Ovary (tissue), 9 donors: ENCODE results near the gene PKNOX1. TPM values are rescaled to one million over a fixed set of nuclear protein-coding genes. Genes with fewer than 3 reads are reported as not detected.
"Not testable (repeated sequence)": the region's sequence is repeated elsewhere in the genome, so short reads cannot be mapped to it uniquely, and the experiment has no call there.

Source experiments
- DNase-seq, 5 donors: peaks; one replicate each; pipeline ENCODE4 v3.0.0-alpha.2; 2019 to 2020
- H3K27ac ChIP-seq, 2 donors: fragments of 200-600 bp; one replicate each; pipeline versions ENCODE4 v1.5.1 to v1.8.0; 2019 to 2022
- H3K27me3 ChIP-seq: fragments of 200-600 bp; one replicate; pipeline ENCODE4 v1.8.0; 2022
- H3K36me3 ChIP-seq: fragments of 200-600 bp; sonication (generic); one replicate; pipeline ENCODE4 v1.5.1; 2019
- H3K4me1 ChIP-seq: one replicate; pipeline ENCODE4 v1.8.1; 2013; ENCODE audit warnings: mild to moderate bottlenecking, moderate library complexity; ENCODE audit not compliant: insufficient read depth
- H3K4me3 ChIP-seq: fragments of 200-600 bp; sonication (generic); one replicate; pipeline ENCODE4 v1.5.1; 2017
- H3K9me3 ChIP-seq, 2 donors: fragments of 200-600 bp in 1 of 2; sonication (generic) in 1 of 2; one replicate each; pipeline versions ENCODE4 v1.5.1 to v1.8.1; 2013 to 2019; ENCODE audit warnings: mild to moderate bottlenecking in 1 of 2, moderate library complexity in 1 of 2
- EP300 ChIP-seq: sonication (generic); formaldehyde crosslinking; IDR thresholded peaks from one replicate; pipeline ENCODE4 v1.6.1; 2017; ENCODE audit warnings: antibody characterized with exemption
- POLR2A ChIP-seq: fragments of 450-650 bp; IDR thresholded peaks from one replicate; pipeline ENCODE4 v1.6.1; 2017; ENCODE audit warnings: antibody characterized with exemption, mild to moderate bottlenecking, moderate library complexity
- WGBS, 3 donors: extraction: QIAGEN DNeasy Blood & Tissue Kit in 1 of 3; methylation state at CpG; one replicate each; pipeline versions ENCODE4 v1.1.5 to v1.1.7; 2013 to 2017; 5-methylcytosine and 5-hydroxymethylcytosine counted together
- intact Hi-C, 4 donors: fragments of 100-400 bp; cut with DNase I; formaldehyde crosslinking; loops; one replicate each; pipeline versions ENCODE4 v1.11.0 to v1.15.1; 2022 to 2023
- polyA plus RNA-seq, 2 donors: library from polyadenylated mRNA; stranded (reverse); fragments of 200-250 nt in 1 of 2; fragments of 350-450 nt in 1 of 2; fragmentation: Illumina TruSeq in 1 of 2; extraction: RNeasy Lipid Tissue Mini Kit (QIAGEN cat#74804) in 1 of 2; gene quantifications; one replicate each; pipeline ENCODE4 v1.2.3, GENCODE V29; 2013 to 2014
- total RNA-seq, 7 donors: library from RNA; depleted of rRNA in 2 of 7; stranded (reverse); fragments of >200 nt in 2 of 7; fragmentation: NEBNext Ultra II Directional in 3 of 7; extraction: Animal tissue kit (Norgen Biotek cat#: 25700) in 3 of 7; gene quantifications; one replicate each; pipeline versions ENCODE4 v1.1.0 to v1.2.4, GENCODE V29; 2016 to 2023
- TF ChIP-seq, protein P1 (sequence below), 3 donors: fragments of 450-650 bp in 2 of 3; fragments of 200-600 bp in 1 of 3; IDR thresholded peaks; one replicate each; pipeline versions ENCODE4 v1.5.1 to v1.8.0; 2016 to 2022; ENCODE audit warnings: antibody characterized with exemption in 3 of 3, mild to moderate bottlenecking in 1 of 3
- donor health status: DM: no; HTN: no; CAD: no; lungs with moderate emphysema.
- donor health status: DM: no; HTN: no; CAD: no.
- donor health status: Bipolar disorder and iron deficiency.
- donor health status: DM: yes; HTN: yes; CAD: no.
- donor health status: DM: no; HTN: no; CAD: no.
- donor health status: DM: yes; HTN: yes; CAD: no.

The PKNOX1 gene
- total and polyA plus RNA-seq, 9 donors, result 7.0 to 50.9 (median 25.4) TPM

- TF ChIP-seq EP300 (no peak), POLR2A (no peak)
- TF ChIP-seq, protein P1, sequence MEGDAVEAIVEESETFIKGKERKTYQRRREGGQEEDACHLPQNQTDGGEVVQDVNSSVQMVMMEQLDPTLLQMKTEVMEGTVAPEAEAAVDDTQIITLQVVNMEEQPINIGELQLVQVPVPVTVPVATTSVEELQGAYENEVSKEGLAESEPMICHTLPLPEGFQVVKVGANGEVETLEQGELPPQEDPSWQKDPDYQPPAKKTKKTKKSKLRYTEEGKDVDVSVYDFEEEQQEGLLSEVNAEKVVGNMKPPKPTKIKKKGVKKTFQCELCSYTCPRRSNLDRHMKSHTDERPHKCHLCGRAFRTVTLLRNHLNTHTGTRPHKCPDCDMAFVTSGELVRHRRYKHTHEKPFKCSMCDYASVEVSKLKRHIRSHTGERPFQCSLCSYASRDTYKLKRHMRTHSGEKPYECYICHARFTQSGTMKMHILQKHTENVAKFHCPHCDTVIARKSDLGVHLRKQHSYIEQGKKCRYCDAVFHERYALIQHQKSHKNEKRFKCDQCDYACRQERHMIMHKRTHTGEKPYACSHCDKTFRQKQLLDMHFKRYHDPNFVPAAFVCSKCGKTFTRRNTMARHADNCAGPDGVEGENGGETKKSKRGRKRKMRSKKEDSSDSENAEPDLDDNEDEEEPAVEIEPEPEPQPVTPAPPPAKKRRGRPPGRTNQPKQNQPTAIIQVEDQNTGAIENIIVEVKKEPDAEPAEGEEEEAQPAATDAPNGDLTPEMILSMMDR (IDR thresholded peaks at IDR 0.05), result no peak
- intact Hi-C loops, result no loop called here
- DNase-seq, result no peak
- Histone ChIP-seq H3K4me3 (no peak overlapping the region), H3K36me3 (no peaks in the 10 kb centered on the region), H3K27ac (no peak overlapping the region), H3K9me3 (no peaks in the 10 kb centered on the region), H3K4me1 (no peaks in the 10 kb centered on the region), H3K27me3 (no peaks in the 10 kb centered on the region)
- 82 to 87% (median 83%) methylated on average over 5 of the region's 5 CpGs for WGBS, 3 donors
Observed at GRCh38 chr21:42983869-42984268, 9.5 kb downstream of the PKNOX1 start.

DNA sequence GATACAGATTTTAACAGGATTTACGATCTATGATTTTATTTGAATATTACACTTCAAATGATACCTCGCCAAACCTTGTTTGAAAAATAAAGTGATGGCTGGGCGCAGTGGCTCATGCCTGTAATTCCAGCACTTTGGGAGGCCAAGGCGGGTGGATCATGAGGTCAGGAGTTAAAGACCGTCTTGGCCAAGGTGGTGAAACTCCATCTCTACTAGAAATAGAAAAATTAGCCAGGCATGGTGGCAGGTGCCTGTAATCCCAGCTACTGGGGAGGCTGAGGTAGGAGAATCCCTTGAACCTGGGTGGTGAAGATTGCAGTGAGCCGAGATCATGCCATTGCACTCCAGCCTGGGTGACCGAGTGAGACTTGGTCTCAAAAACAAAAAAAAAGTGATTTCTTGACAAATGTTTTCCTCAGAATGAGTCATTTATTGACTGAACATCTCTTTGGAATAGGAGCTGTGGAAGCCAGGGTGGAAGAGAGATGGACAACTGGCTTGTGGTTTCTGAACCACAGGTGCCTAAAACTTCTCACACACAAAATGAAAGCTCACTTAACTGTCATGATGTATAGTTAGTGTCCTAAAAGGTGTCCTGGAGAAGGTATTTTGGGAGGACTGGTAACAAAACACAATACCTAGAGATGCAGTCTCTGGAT, 11.9 kb downstream of the PKNOX1 start:
- Histone ChIP-seq H3K27me3 (no peaks in the 10 kb centered on the region), H3K4me3 (no peak overlapping the region), H3K4me1 (no peaks in the 10 kb centered on the region), H3K9me3 (no peaks in the 10 kb centered on the region), H3K27ac (no peak overlapping the region), H3K36me3 (no peaks in the 10 kb centered on the region)
- TF ChIP-seq POLR2A, result no peak
- TF ChIP-seq EP300, result no peak
- TF ChIP-seq, protein P1 (IDR thresholded peaks at IDR 0.05), result no peak
- no peak for DNase-seq
- WGBS, 3 donors, result 86 to 91% (median 90%) methylated on average over 7 of the region's 7 CpGs
- intact Hi-C loops, result no loop called here

DNA sequence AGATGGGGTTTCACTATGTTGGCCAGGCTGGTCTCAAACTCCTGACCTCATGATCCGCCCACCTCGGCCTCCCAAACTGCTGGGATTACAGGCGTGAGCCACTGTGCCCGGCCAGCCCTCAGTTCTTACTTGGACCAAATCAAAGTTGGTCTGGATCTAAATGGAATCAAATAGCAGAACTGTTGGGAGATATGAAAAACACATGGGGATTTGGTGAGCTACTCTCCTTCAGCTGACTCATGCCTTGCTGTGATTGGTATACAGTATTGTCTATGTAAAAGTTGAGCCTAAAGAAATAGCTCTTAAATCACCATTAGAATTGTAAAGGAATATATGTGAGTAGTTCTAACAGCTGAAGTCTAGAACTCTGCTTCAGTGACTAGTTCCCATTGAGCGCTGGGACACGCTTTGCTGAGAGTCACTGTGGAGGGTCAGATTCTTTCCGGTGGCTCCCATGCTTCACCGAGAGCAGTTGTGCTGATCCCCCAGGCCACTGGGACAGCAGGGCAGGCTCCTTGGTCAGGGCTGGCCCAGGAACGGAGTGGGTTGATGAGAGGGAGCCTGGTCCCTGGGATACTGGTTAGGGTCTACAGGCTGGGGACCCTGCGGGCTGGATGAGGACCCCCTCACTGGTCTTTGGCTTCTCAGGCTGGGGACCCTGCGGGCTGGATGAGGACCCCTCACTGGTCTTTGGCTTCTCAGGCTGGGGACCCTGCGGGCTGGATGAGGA, 14.0 kb downstream of the PKNOX1 start:
- 86 to 94% (median 94%) methylated on average over 11 to 12 of the region's 12 CpGs for WGBS, 3 donors
- Histone ChIP-seq H3K4me1 (peaks cover 6% of the 10 kb centered on the region), H3K9me3 (no peaks in the 10 kb centered on the region), H3K4me3 (no peak overlapping the region), H3K27ac (no peak overlapping the region), H3K27me3 (no peaks in the 10 kb centered on the region), H3K36me3 (no peaks in the 10 kb centered on the region)
- TF ChIP-seq POLR2A, result no peak
- TF ChIP-seq, protein P1 (IDR thresholded peaks at IDR 0.05), result no peak
- DNase-seq, result no peak
- intact Hi-C loops, result no loop called here

DNA sequence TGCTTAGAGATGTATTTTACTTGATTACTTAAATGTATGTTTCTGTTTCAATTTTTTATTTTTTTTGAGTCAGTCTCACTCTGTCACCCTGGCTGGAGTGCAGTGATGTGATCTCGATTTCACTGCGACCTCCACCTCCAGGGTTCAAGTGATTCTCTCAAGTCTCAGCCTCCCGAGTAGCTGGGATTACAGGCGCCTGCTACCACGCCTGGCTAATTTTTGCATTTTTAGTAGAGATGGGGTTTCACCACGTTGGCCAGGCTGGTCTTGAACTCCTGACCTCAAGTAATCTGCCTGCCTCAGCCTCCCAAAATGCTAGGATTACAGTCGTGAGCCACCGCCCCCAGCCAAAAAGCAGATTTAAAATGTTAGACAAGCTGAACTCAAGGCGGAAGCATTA, 15.0 kb downstream of the PKNOX1 start:
- H3K4me1 ChIP-seq, intact Hi-C loops, H3K27me3 ChIP-seq, H3K27ac ChIP-seq, H3K36me3 ChIP-seq, H3K4me3 ChIP-seq, DNase-seq, H3K9me3 ChIP-seq: not testable (repeated sequence)
- WGBS, 3 donors, result 73 to 81% (median 80%) methylated on average over 9 of the region's 9 CpGs
